ENCODE measurements around the gene CDH13. TPM values are rescaled to one million over a fixed set of nuclear protein-coding genes. Genes with fewer than 3 reads are reported as not detected.

The CDH13 gene
- total RNA-seq, 1 donor from 2014 or later: 2.3 TPM

GRCh38 chr16:82634955-82635610 is 8.3 kb downstream of the CDH13 start:
- Mint-ChIP-seq H3K4me3 (ENCODE audit: unreplicated experiment) (no peak overlapping the region), H3K27ac (ENCODE audit: unreplicated experiment) (no peak overlapping the region), H3K4me1 (ENCODE audit: unreplicated experiment) (peaks cover 11% of the 10 kb centered on the region), H3K27me3 (ENCODE audit: unreplicated experiment) (peaks cover 2% of the 10 kb centered on the region), H3K9me3 (ENCODE audit: unreplicated experiment) (no peaks in the 10 kb centered on the region), H3K36me3 (ENCODE audit: low read depth, unreplicated experiment) (no peaks in the 10 kb centered on the region)
- TF ChIP-seq CTCF (IDR thresholded peaks at IDR 0.05; ENCODE audit: unreplicated experiment): no peak
- no peak for DNase-seq (ENCODE audit: low spot score)

DNA sequence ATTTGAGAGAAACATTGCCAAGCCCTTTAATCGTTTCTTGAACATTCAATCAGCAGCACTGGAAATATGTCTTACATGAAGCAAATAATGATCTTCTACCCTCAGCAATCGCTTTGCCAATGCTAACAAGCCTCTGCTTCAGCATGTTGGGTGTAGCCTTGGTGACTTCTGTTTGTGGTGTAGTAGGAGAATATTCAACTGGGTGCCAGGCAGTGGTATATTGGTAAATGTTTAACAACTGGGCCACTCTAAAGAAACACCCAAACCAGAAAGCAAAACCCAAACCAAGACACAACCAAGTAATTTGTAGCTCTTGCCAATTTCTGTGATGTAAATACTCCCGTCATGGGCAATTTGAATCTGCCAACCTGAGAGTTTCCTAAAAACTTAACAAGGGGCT is 9.7 kb downstream of the CDH13 start:
- Mint-ChIP-seq H3K4me1 (ENCODE audit: unreplicated experiment) (no peaks in the 10 kb centered on the region), H3K27me3 (ENCODE audit: unreplicated experiment) (peaks cover 2% of the 10 kb centered on the region), H3K27ac (ENCODE audit: unreplicated experiment) (no peak overlapping the region), H3K36me3 (ENCODE audit: low read depth, unreplicated experiment) (no peaks in the 10 kb centered on the region), H3K4me3 (ENCODE audit: unreplicated experiment) (no peak overlapping the region), H3K9me3 (ENCODE audit: unreplicated experiment) (no peaks in the 10 kb centered on the region)
- TF ChIP-seq CTCF (IDR thresholded peaks at IDR 0.05; ENCODE audit: unreplicated experiment): no peak
- no peak for DNase-seq (ENCODE audit: low spot score)

DNA sequence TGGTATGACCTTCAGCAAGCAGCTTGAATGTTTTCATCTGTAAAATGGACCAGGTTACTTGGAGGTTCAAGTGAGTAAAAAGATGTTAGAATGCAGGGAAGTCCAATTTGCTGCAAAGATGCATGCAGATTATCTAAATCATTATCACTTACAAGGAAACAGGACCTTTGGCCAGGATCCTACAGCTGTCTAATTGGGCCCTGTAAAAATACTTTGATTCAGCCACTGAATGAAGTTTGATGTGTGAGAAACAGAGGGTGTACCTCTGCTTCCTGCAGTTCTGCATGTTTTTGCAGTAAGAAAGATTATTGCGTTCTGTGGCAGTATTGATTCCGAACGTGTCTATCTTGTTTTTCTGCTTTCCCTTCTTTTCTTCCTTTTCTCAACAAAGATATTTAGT is 10.2 kb downstream of the CDH13 start:
- H3K36me3 Mint-ChIP-seq (ENCODE audit: low read depth, unreplicated experiment): no peaks in the 10 kb centered on the region
- no peak overlapping the region for H3K27ac Mint-ChIP-seq (ENCODE audit: unreplicated experiment)
- no peak for TF ChIP-seq CTCF (IDR thresholded peaks at IDR 0.05; ENCODE audit: unreplicated experiment)
- H3K27me3 Mint-ChIP-seq (ENCODE audit: unreplicated experiment): peaks cover 2% of the 10 kb centered on the region
- H3K4me1 Mint-ChIP-seq (ENCODE audit: unreplicated experiment): no peaks in the 10 kb centered on the region
- H3K4me3 Mint-ChIP-seq (ENCODE audit: unreplicated experiment): no peak overlapping the region
- no peaks in the 10 kb centered on the region for H3K9me3 Mint-ChIP-seq (ENCODE audit: unreplicated experiment)
- DNase-seq (ENCODE audit: low spot score): no peak

GRCh38 chr16:82638095-82638798 is 11.5 kb downstream of the CDH13 start:
- Mint-ChIP-seq H3K27ac (ENCODE audit: unreplicated experiment) (no peak overlapping the region), H3K9me3 (ENCODE audit: unreplicated experiment) (no peaks in the 10 kb centered on the region), H3K36me3 (ENCODE audit: low read depth, unreplicated experiment) (no peaks in the 10 kb centered on the region), H3K4me3 (ENCODE audit: unreplicated experiment) (no peak overlapping the region), H3K27me3 (ENCODE audit: unreplicated experiment) (peaks cover 2% of the 10 kb centered on the region), H3K4me1 (ENCODE audit: unreplicated experiment) (no peaks in the 10 kb centered on the region)
- no peak for DNase-seq (ENCODE audit: low spot score)
- no peak for TF ChIP-seq CTCF (IDR thresholded peaks at IDR 0.05; ENCODE audit: unreplicated experiment)

- H3K27me3 Mint-ChIP-seq (ENCODE audit: unreplicated experiment): peaks cover 2% of the 10 kb centered on the region
- H3K36me3 Mint-ChIP-seq (ENCODE audit: low read depth, unreplicated experiment): no peaks in the 10 kb centered on the region
- H3K27ac Mint-ChIP-seq (ENCODE audit: unreplicated experiment): no peak overlapping the region
- no peak for DNase-seq (ENCODE audit: low spot score)
- H3K4me1 Mint-ChIP-seq (ENCODE audit: unreplicated experiment): no peaks in the 10 kb centered on the region
- no peaks in the 10 kb centered on the region for H3K9me3 Mint-ChIP-seq (ENCODE audit: unreplicated experiment)
- no peak for TF ChIP-seq CTCF (IDR thresholded peaks at IDR 0.05; ENCODE audit: unreplicated experiment)
- no peak overlapping the region for H3K4me3 Mint-ChIP-seq (ENCODE audit: unreplicated experiment)
Measured at GRCh38 chr16:82639263-82639662, 12.5 kb downstream of the CDH13 start.

Data from endothelial cell (in vitro differentiated cells).